Gastrocnemius medialis (tissue), 4 donors: Measurements from ENCODE around the gene PDE1C.

Source experiments
- POLR2A ChIP-seq, 2 donors: fragments of 450-650 bp; IDR thresholded peaks; one replicate each; pipeline ENCODE4 v1.6.1; 2017; ENCODE audit warnings: antibody characterized with exemption in 2 of 2, mild to moderate bottlenecking in 2 of 2, moderate library complexity in 2 of 2
- TF ChIP-seq, protein P1 (sequence below), 5 experiments: fragments of 450-650 bp in 3 of 5; fragments of 200-600 bp in 2 of 5; sonication (generic) in 2 of 5; IDR thresholded peaks in 4 of 5; conservative IDR thresholded peaks in 1 of 5; 1 replicate in 4 of 5; 2 replicates in 1 of 5; pipeline ENCODE4 v1.5.1; 2016 to 2019; ENCODE audit warnings: antibody characterized with exemption in 5 of 5, mild to moderate bottlenecking in 3 of 5, moderate library complexity in 3 of 5

- TF ChIP-seq, protein P1, sequence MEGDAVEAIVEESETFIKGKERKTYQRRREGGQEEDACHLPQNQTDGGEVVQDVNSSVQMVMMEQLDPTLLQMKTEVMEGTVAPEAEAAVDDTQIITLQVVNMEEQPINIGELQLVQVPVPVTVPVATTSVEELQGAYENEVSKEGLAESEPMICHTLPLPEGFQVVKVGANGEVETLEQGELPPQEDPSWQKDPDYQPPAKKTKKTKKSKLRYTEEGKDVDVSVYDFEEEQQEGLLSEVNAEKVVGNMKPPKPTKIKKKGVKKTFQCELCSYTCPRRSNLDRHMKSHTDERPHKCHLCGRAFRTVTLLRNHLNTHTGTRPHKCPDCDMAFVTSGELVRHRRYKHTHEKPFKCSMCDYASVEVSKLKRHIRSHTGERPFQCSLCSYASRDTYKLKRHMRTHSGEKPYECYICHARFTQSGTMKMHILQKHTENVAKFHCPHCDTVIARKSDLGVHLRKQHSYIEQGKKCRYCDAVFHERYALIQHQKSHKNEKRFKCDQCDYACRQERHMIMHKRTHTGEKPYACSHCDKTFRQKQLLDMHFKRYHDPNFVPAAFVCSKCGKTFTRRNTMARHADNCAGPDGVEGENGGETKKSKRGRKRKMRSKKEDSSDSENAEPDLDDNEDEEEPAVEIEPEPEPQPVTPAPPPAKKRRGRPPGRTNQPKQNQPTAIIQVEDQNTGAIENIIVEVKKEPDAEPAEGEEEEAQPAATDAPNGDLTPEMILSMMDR (IDR thresholded peaks at IDR 0.05 in 4 of 5, conservative IDR thresholded peaks at IDR 0.05 in 1 of 5): no peak
- no peak for TF ChIP-seq POLR2A (IDR thresholded peaks at IDR 0.05)
Observed at GRCh38 chr7:32033006-32033405, 37.2 kb downstream of the PDE1C start.
